ENCODE data around the gene SASH1.
A peak's percentile ranks its signal among the peaks of the same experiment; 100 is the strongest.

SASH1 gene

DNA sequence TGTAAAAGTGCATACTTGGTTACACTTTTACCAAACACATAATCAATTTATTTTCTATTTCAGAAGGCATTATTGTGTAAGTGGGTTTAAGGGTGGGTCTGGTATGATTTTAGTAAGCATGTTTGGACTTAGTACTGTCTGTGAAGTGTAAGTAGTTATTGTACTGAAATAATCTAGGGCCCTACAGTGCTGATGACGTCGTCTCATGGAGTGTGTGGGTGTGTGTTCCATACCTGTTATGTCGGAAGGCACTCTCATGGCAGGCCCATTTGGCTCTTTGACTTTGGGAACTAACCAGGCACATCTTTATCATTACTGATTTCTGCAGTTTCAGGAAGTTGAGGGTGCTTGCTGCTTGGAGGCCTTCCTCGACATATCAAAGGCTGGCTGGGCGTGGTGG lies 155.1 kb downstream of the SASH1 start:
- no peak for DNase-seq (ENCODE audit: low spot score)

DNA sequence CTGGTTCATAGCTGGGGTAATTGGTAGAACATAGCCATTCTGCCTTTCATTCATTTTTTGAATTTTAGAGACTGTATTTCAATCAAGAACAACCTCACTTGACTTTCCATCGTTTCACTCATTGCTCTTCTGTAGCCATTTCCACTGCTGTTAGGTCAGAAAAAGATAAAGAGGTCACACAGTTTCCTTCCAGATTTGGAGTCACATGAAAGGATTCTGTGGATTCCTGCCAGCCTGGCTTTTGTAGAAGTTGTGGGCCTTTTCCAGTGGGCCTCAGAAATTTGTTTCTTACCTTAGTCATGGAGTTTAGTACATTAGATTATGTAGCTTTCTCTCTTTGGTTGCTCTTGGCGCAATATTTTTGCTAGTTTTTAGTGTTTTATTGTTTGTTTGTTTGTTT lies 157.8 kb downstream of the SASH1 start:
- DNase-seq (ENCODE audit: low spot score) = no peak

DNA sequence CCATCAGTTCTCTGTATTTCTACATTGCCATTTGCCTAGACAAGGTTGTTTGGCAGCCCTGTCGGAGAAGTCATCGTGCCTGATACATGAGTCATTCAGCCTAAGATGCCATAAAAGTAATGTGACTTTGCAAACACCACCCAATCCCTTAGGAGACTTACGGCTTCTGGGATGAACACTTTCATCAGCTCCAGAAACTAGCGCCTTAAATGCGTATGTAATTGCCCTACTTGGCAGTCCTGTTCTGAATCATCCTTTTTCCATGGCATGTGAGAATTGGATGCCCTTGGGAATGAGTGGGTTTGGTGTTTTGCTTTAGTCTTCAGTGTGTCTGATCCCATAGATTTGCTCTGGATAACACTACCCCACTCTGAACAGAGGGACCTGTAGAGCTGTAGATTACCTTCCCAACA lies 158.5 kb downstream of the SASH1 start:
- DNase-seq (ENCODE audit: low spot score) = no peak

DNA sequence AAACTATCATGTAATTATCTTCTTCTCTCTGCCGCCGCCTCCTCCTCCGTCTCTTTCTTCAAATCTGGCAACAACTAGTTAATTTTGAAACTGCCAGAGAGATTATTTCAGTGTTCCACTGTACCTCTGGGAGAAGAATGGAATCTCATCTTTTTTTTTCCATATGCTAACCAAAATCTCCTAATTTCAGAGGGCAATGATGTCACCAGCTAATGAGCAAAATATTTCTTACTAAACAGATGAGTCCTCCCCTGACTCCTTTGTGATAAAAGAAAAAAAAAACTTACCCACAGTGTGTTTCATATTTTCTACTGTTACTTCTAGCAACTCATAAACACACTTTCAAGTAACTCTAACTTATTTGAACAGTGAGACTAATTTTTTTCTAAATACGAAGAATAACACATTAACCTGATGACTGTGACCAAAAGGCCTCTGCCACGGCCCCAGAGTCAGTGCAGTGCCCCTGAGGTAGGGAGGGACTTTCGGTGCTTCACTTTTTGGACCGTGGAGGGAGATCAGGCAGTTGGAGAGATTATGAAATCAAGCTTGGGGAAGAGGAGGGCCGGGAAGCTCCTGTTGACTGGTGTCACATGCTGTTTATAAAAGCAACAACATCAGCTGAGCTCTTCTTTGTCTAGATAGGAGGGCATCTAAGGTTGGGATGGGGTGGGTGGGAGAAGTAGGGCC lies 159.6 kb downstream of the SASH1 start:
- no peak for DNase-seq (ENCODE audit: low spot score)

DNA sequence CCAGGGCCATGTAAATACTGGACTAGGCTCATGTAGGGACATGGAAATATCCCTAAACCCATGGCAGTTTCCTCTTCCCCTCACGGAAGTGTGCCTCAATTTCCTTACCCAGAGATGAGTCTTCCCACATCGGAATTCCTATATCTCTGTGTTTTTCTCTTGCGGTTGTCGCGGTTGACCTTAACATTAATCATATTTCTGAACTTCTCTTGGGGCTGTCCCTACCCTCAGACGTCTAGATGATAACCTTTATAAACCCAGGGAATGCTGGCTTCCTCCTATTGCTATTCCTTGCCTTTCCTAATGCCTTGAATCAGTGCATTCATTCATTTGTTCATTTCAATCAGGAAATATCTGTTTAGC lies 160.1 kb downstream of the SASH1 start:
- no peak for DNase-seq (ENCODE audit: low spot score)

DNA sequence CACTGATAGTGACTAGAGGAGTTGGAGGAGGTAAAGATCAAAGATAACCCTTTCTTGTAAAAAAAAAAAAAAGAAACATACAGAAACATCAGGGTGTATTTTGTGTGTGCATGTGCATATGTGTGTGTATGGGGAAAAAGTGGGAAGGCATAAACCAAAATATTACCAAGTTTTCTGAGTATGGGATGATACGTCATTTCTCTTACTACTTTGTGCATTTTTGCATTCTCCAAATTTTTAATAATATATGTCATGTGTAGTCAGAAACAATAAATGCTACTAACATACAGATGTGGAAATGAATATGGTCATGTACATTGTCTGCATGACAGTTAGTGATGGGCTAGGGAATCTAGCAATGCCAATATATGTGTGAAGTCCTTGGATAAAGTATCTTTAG lies 161.1 kb downstream of the SASH1 start:
- DNase-seq (ENCODE audit: low spot score) = no peak

DNA sequence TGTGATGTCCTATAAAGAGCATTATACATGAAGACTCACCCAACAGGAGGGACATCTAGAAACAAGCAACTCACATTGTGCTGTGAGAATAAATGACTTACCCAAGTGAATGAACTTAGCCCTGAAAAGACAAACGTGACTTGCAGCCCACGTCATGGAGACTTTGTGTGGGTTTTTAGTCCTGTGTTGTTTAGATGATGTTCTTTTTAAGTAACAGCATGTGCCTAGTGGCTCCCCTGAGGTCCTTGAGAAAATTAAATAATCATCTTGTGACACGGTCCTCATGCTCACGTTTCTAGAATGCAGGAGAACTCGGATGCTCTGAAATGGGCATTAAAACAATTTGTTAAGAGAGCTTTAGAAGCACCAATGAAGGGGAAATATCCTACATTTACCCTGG lies 165.1 kb downstream of the SASH1 start:
- DNase-seq (ENCODE audit: low spot score) = no peak

DNA sequence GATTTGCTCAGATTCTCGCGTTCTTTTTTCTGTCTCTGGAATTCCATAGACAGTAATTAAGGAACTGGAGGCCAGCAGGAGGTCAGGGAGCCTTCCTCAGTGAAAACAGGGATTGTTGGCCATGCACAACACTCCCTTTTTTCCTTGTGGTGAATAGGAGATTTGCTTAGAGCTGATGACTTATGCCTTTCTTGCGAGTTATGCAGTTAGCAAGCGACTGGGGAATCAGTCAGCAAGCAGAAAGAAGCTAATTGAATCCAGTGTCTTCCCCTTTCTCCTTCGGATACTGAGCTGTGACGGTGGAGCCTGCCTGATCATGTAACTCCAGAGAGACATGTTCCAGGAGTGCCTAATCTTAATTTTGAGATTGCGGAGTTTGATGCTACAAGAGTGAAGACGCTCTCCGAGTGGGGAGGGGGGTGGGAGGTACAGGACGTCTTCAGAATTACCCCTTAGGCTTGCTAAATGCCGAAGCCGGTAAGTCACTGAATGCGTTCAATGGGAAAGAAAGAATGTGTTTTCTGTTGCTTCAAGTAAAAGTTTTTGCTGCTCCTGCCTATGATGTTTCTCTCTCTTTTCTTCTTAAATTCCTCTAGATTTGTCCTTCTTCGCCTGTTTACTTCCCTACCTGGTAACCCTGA lies 165.9 kb downstream of the SASH1 start:
- no peak for DNase-seq (ENCODE audit: low spot score)

DNA sequence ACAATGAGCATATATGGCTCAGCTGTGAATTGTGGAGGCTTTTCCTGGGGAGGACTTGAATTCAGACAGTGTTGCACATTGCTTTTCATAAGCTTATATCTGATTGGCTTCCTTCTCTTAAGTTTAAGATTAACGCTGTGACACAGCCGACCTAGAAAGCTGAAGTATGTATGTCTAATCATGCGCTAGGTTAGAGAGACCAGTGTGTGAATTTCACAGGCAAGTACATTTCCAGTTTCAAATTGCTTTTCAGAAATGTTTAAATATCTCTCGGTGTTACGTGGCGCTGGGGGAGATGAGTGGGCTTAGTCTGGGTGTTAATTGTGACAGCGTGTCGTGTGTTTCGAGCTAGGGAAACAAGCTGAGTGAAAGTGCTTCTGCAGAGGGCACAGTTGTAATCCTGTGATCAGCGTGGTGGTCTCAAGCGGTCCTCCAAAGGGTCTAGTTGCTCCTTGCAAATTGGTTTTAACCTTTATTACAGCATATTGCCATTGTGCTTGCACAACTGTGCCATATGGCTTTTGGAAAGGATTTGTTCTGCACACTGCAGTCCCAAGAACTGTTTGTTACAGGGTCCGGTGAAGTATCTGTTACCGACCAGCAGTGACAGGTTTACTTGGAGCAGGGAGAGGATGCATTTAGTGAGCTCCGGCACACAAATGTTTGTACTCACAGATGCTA lies 166.6 kb downstream of the SASH1 start:
- DNase-seq (ENCODE audit: low spot score) = no peak

DNA sequence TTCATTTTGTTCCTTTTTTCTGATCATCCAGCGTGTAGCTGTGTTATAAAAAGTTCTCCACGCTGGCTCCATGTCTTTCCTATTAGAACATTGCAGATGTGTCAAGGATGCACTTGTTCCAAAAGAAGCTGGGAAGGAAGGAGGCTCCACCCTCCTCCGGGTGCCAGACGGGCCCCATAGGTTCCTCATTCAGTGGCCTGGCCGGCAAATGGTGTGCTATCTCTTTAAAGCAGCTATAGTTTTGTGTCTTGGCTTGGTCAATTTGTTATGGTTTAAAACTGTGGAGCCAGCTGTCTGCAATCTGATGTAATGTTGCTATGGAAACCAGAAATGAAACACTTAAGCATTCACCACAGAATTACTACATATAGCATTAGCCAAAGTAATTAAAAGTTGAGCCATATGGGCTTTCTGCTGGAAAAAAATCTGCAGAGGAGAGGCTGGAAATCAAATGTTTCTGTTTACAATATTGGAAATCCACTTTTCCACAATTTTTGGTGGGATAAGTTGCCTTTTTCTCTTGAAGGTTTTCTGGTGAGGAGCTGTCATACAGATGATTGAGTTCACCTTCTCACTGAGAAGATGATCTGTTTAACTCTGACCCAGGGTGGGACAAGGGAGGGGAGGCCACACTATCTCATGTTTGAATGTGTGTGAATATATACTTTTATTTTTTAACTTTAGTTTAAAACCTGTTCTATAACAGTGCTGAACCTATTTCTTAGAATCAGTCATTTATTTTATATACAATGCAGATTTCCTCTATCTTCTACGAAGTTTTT lies 167.4 kb downstream of the SASH1 start:
- DNase-seq (ENCODE audit: low spot score) = no peak

DNA sequence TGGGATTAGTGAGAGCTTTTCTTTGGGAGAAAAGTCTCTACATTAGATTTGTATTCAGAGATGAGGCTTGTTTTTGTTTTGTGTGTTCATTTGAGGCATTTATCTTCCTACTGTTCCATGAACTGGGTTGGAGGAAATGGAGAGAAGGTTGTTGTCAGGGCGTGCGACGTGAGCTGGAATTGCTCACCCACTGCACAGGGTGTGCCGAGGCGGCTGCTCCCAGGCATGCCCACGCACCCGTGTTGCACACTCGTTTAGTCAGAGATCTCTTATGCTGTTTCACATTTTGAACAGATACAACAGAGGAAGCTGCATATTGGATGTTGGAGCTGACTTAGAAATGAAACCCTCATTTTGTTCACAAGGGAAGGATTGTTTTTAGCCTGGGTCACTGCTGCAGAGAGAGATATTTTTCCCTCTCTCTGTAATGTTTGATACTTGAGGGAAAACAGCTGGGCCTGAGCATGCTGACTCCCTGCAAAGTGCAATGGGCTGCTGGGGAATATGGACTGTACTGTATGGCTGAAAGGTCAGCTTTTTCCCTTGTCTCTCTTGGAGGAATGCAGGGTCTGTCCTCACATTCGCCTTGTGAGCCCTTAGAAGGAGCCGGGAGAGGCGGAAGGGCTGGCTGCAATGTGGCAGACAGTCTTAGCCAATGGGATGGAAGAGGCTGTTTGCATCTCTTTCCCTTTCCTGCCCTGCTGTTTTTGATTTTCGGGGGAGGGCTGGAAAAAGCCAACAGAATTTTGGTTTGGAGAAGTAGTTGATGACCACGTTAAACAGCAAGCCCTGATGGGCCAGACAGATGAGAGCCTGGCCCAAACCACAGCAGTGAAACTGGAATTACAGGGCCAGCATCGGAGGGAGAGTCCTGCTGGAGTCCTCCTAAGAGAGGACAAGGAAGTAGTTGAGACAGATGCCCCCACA lies 170.8 kb downstream of the SASH1 start:
- no peak for DNase-seq (ENCODE audit: low spot score)

DNA sequence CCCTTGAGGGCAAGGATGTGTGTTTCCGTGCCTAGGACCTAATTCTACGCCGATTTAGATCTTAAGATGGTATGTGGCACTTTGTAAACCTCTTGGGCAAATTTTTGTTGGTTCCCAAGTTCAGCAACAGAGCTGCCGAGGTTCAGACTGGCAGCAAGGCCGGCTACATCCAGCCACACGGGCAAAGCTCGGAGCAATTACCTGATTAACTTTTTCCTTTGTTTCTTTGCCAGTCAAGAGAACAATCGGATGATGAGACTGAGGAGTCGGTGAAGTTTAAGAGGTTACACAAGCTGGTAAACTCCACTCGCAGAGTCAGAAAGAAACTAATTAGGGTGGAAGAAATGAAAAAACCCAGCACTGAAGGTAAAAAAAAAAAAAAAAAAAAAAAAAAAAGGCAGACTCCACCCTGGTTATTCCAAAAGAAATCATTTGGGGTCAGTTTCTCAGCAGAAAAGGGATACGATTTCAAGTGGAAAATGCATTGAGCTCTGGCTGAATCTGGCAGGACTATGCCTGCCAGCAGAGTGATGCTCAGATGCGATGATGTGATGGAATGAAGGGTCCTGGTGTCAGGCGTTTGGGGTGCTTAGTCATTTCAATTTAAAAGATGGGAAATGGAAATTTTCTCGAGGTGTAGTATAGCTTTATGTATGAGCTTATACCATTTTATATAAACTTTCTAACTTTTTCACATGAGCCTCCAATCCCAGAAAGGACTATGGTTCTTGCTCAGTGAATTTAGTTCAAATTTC lies 171.6 kb downstream of the SASH1 start:
- DNase-seq (ENCODE audit: low spot score) = no peak

DNA sequence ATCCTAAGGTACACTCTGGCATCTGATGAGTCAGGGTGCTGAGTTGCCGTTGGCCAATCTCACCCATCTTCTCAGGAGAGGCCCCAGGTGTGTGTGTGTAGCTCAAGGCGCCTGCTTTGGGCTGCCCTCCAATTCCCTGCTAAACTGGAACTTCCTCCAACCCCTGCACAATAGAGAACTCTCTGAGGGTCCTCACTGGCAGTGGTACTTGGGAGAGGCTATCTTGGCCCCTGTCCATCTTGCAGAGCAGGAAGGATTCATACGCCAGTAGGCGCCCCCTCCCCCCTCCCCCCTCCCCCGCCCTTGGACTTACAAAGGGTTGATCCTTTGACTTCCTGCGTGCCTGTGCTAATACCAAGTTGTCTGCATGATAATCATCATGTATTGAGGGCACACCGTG lies 173.6 kb downstream of the SASH1 start:
- DNase-seq (ENCODE audit: low spot score) = no peak

DNA sequence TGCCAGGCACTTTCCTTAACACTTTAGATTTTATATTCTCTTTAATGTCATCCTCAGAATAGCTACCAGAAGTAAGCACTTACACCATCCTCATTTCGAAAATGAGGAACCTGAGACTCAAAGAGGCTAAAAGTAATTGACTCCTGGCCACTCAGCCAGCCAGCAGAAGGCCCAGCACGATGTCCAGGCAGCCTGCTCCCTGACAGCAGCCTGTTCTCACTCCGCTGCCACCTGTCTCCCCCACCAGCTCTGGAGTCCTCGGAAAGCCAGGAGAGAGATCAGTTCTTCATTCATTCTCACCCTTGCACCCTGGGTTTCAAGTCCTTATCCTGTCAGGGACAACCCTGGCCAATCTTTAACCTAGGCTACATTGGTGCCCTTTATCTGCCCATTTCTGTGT lies 174.0 kb downstream of the SASH1 start:
- DNase-seq (ENCODE audit: low spot score) = no peak

DNA sequence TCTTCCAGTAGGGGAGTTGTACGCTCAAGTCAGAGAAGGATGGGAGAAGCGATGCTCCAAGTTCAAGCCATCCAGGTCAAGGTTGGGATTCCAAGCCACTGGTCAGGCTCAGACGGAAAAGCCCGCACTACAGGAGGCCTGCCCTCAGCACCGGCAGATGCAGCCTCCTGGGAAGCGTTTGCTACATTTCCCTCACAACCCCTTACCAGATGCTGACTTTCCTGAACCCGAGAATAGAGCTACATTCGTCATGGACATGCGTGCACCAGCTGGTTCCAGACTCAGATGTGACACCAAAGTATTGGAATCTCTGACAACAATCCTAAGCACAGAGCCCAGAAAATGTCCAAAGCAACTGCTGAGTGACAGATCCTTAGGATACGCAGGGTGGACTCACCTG lies 174.8 kb downstream of the SASH1 start:
- no peak for DNase-seq (ENCODE audit: low spot score)

DNA sequence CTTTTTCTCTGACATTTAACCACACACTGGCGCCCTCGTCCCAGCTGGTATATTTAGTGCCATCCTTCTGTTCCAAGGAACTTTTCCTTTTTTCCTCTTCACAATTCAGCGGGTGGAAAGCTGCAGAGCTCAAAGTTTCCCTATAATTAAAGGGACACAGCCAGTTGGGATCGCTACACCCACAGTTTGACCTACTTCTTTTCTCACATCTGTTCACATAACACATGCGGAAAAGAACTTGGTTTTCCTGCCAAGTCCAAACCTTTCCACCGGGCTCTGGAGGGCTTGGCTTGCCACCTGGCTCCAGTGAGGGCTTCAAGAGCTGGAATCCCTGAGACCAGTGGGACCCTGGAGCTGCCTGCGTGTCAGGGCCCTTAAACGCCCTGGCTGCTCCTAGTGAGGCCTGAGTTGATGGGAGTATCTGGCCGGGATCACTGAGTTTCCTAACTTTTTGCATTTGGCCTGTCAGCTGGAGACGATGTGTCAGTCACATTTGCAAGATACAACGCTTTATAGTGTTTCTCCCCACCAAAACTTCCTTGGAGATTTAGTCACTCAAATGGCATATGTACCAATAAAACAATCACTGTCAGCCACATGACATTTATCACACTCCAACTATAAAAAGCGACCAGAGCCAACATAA lies 176.0 kb downstream of the SASH1 start:
- DNase-seq (ENCODE audit: low spot score) = no peak

DNA sequence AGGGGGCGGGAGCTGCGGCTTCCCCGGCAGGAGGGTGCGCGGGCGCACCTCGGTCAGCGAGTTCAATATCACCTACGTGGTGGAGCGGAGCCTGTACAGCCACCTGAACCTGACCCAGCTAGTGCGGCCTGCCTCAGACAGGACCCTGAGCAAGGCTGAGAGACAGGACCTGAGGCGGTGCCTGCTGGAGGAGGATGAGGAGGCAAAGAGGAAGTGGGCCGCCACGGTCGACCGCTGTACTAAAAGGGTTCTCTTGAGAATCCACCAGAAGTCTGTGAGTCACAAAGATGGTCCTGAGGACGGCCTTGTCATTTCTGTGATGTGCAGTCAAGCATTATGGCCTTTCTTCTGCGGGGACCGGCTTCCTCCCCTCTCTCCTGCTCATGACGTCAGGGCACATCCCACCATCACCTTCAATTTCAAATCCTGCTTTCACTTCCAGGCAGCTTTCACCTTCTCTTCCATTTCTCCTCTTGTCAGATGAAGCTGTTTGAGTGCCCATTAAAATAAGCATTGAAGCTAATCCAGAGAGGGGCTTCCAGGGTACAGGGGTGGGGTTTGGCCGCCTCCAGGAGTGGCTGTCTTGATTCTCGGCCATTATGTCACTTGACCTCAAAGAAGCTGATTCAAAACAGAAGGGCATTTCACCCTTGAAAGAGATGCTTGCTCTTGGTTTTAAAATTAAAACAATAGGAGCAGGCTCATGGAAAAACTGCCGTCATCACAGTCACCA lies 177.6 kb downstream of the SASH1 start:
- DNase-seq (ENCODE audit: low spot score) = no peak

DNA sequence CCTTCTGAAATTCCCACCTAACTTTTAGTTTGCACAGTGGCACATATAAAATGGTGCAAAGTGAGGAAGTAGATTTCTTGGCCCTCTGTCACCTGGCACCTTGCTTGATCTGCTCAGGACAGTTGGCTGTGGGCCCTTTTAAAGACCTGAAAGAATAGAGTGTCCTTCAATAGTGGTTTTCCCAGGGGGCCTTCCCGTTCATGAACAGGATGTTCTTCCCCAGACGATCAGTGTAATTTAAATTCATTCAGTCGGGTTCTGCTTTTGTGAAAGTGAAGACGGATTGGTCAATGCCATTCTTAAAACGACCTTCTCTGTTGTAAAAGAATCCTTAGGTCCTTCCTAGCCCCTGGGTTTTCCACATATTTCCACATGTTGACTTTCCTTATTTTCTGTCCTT lies 178.5 kb downstream of the SASH1 start:
- no peak for DNase-seq (ENCODE audit: low spot score)

DNA sequence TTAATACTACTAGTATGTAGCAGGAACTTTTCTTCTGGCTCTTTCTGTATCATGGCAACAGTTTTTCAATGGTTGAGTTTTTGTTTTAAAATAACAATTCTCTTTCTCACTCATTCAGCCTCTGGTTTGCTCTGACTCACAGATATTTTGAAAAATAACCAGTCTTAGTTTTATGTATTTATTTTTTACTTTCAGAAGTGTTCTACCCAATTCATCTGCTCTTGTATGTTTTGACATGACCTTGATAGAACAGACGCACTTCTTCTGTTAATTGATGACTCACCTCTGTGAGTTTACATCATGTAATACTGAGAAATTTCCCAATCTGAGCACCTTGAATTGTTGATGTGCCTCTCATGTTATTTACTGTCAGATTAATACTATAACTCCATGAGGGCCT lies 178.9 kb downstream of the SASH1 start:
- DNase-seq (ENCODE audit: low spot score) = peak; percentile 50

DNA sequence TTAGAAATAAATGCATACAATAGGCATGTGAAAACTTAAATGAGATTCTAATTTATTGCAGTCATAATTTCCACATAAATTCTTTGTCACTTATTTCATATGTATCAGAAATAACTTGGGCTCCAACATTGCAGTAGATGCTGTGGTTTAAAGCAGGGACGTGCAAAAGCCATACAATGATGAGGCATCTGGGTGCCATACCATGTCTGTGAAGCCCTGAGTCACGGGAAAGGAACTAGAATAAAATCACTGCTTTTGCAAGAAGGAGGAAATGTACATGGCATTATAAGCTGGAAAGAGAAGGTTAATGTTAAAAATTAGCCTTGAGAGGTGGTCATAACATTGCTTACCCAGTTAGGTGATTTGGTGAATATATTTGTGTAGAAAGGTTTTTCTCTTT lies 180.4 kb downstream of the SASH1 start:
- no peak for DNase-seq (ENCODE audit: low spot score)
